Stimulated activated naive B cell treated with anti-CD40 and anti-IgM and Interleukin-4, amounts not matched to agents 10 μg/mL and 1 μg/mL and 100 μg/mL, for 72 hours (primary cell): ENCODE measurements around the gene WDR33.
"Not testable (repeated sequence)": the region's sequence is repeated elsewhere in the genome, so short reads cannot be mapped to it uniquely, and the experiment has no call there.

Source experiments
- ATAC-seq, 2 donors: fragments of 150-1000 bp; cut with Tn5 transposase; replicated peaks; 2 replicates each; pipeline ENCODE4 v1.10.0; 2021; ENCODE audit warnings: moderate library complexity in 1 of 2
- DNase-seq: peaks from one replicate; pipeline ENCODE4 v3.0.0; 2021
- H3K27ac Mint-ChIP-seq: one replicate; pipeline ENCODE4 v1.8.0; 2022; ENCODE audit warnings: mild to moderate bottlenecking, mixed read lengths
- H3K27me3 Mint-ChIP-seq, 2 donors: one replicate each; pipeline ENCODE4 v1.8.0; 2022; ENCODE audit warnings: mixed read lengths in 2 of 2
- H3K36me3 Mint-ChIP-seq, 2 donors: one replicate each; pipeline ENCODE4 v1.8.0; 2022; ENCODE audit warnings: mixed read lengths in 2 of 2, mild to moderate bottlenecking in 1 of 2
- H3K4me1 Mint-ChIP-seq, 2 donors: one replicate each; pipeline ENCODE4 v1.8.0; 2022; ENCODE audit warnings: mixed read lengths in 2 of 2, mild to moderate bottlenecking in 1 of 2
- H3K4me3 Mint-ChIP-seq, 2 donors: one replicate each; pipeline ENCODE4 v1.8.0; 2022; ENCODE audit warnings: mild to moderate bottlenecking in 2 of 2, mixed read lengths in 2 of 2, moderate library complexity in 1 of 2
- H3K9me3 Mint-ChIP-seq, 2 donors: one replicate each; pipeline ENCODE4 v1.8.0; 2022; ENCODE audit warnings: mixed read lengths in 2 of 2, mild to moderate bottlenecking in 1 of 2

Gene WDR33

GRCh38 chr2:127810619-127811396, at the start of gene WDR33:
WDR33 (minus strand) TSS chr2:127811171; CDS start chr2:127770981, 40,190 bp downstream.
- H3K4me3 Mint-ChIP-seq, result peak within 1 kb of the TSS; percentile 86 to 97
- ATAC-seq (peak; percentile 98), DNase-seq (peak; percentile 93)
- no peaks in the 10 kb centered on the region for H3K27me3 Mint-ChIP-seq
- peak within 1 kb of the TSS; percentile 99 for H3K27ac Mint-ChIP-seq
- peaks cover 25 to 48% of the 10 kb centered on the region in 2 donors for H3K4me1 Mint-ChIP-seq
- peaks cover 17 to 26% of the 10 kb centered on the region in 2 donors for H3K36me3 Mint-ChIP-seq
- no peaks in the 10 kb centered on the region for H3K9me3 Mint-ChIP-seq

- Mint-ChIP-seq H3K27ac (no peak overlapping the region), H3K4me1 (peaks cover 4 to 18% of the 10 kb centered on the region in 2 donors), H3K27me3 (no peaks in the 10 kb centered on the region), H3K9me3 (no peaks in the 10 kb centered on the region), H3K4me3 (no peak overlapping the region), H3K36me3 (peaks cover 23 to 31% of the 10 kb centered on the region in 2 donors)
- DNase-seq (no peak), ATAC-seq (no peak)
These were observed 49.2 kb upstream of the WDR33 start for GRCh38 chr2:127860130-127860529.

GRCh38 chr2:127859712-127860085, 48.7 kb upstream of the WDR33 start:
- peak overlapping the region; percentile 51 to 63 for H3K4me3 Mint-ChIP-seq
- ATAC-seq (peak; percentile 17 to 22), DNase-seq (peak; percentile 27)
- H3K4me1 Mint-ChIP-seq, result peaks cover 4 to 22% of the 10 kb centered on the region in 2 donors
- H3K27me3 Mint-ChIP-seq, result no peaks in the 10 kb centered on the region
- no peak overlapping the region for H3K27ac Mint-ChIP-seq
- H3K36me3 Mint-ChIP-seq, result peaks cover 18 to 27% of the 10 kb centered on the region in 2 donors
- H3K9me3 Mint-ChIP-seq, result no peaks in the 10 kb centered on the region

GRCh38 chr2:127857265-127857808, 46.4 kb upstream of the WDR33 start:
- H3K4me1 Mint-ChIP-seq, result peaks cover 11 to 40% of the 10 kb centered on the region in 2 donors
- H3K27me3 Mint-ChIP-seq, result no peaks in the 10 kb centered on the region
- no peaks in the 10 kb centered on the region for H3K9me3 Mint-ChIP-seq
- peak overlapping the region; percentile 96 for H3K27ac Mint-ChIP-seq
- peak in 1 of 2 donors; percentile 28 for ATAC-seq
- H3K36me3 Mint-ChIP-seq, result peaks cover 11 to 23% of the 10 kb centered on the region in 2 donors
- H3K4me3 Mint-ChIP-seq, result peak overlapping the region; percentile 90 to 92
- no peak for DNase-seq

- DNase-seq, result no peak
- H3K27ac Mint-ChIP-seq, result peak overlapping the region; percentile 78
- H3K27me3 Mint-ChIP-seq, result no peaks in the 10 kb centered on the region
- no peak overlapping the region for H3K4me3 Mint-ChIP-seq
- no peak for ATAC-seq
- H3K4me1 Mint-ChIP-seq, result peaks cover 11 to 35% of the 10 kb centered on the region in 2 donors
- no peaks in the 10 kb centered on the region for H3K9me3 Mint-ChIP-seq
- peaks cover 28 to 40% of the 10 kb centered on the region in 2 donors for H3K36me3 Mint-ChIP-seq
These were observed 42.7 kb upstream of the WDR33 start for GRCh38 chr2:127853671-127854070.

GRCh38 chr2:127852388-127852787, 41.4 kb upstream of the WDR33 start:
- Mint-ChIP-seq H3K4me3 (no peak overlapping the region), H3K9me3 (no peaks in the 10 kb centered on the region), H3K27me3 (no peaks in the 10 kb centered on the region), H3K27ac (no peak overlapping the region), H3K4me1 (peaks cover 11 to 29% of the 10 kb centered on the region in 2 donors), H3K36me3 (peaks cover 25 to 37% of the 10 kb centered on the region in 2 donors)
- ATAC-seq (no peak), DNase-seq (no peak)

GRCh38 chr2:127847931-127848330, 37.0 kb upstream of the WDR33 start:
- Mint-ChIP-seq H3K27me3 (no peaks in the 10 kb centered on the region), H3K4me3 (no peak overlapping the region), H3K36me3 (peaks cover 34 to 51% of the 10 kb centered on the region in 2 donors), H3K27ac (no peak overlapping the region), H3K9me3 (no peaks in the 10 kb centered on the region), H3K4me1 (peaks cover 0 to 5% of the 10 kb centered on the region in 2 donors)
- DNase-seq, result no peak
- ATAC-seq, result no peak

DNA sequence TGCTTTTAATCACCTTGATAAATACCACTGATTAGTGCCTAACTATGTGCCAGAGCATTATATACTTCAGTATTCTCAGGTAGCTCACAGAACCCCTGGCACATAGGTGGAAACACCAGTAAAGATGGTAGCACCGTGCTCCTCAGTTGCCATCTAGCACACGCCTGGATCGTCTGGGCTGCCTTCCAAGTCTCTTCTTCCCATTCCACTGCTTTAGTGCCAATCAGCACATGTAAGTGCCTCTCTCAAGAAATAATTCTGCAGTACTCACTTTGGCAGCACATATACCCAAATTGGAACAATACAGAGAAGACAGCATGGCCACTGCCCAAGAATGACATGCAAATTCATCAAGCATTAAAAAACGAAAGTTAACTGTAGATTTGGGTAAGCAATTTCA, 34.0 kb upstream of the WDR33 start:
- H3K27ac Mint-ChIP-seq, result peak overlapping the region; percentile 56

GRCh38 chr2:127843677-127844076, 32.7 kb upstream of the WDR33 start:
- H3K4me1 Mint-ChIP-seq, result peaks cover 0 to 5% of the 10 kb centered on the region in 2 donors
- no peak for ATAC-seq
- no peak for DNase-seq
- peaks cover 17 to 27% of the 10 kb centered on the region in 2 donors for H3K36me3 Mint-ChIP-seq
- no peak overlapping the region for H3K4me3 Mint-ChIP-seq
- no peak overlapping the region for H3K27ac Mint-ChIP-seq
- no peaks in the 10 kb centered on the region for H3K27me3 Mint-ChIP-seq
- H3K9me3 Mint-ChIP-seq, result no peaks in the 10 kb centered on the region

More for the DNA sequence above, 34.0 kb upstream of the WDR33 start:
- H3K27me3 Mint-ChIP-seq, result no peaks in the 10 kb centered on the region
- H3K36me3 Mint-ChIP-seq, result peaks cover 27 to 40% of the 10 kb centered on the region in 2 donors
- no peak overlapping the region for H3K4me3 Mint-ChIP-seq
- ATAC-seq, result no peak
- no peaks in the 10 kb centered on the region for H3K9me3 Mint-ChIP-seq
- DNase-seq, result no peak
- H3K4me1 Mint-ChIP-seq, result peaks cover 0 to 5% of the 10 kb centered on the region in 2 donors

- Mint-ChIP-seq H3K9me3 (no peaks in the 10 kb centered on the region), H3K27me3 (no peaks in the 10 kb centered on the region), H3K4me1 (peaks cover 0 to 5% of the 10 kb centered on the region in 2 donors), H3K4me3 (no peak overlapping the region), H3K27ac (no peak overlapping the region), H3K36me3 (peaks cover 15 to 21% of the 10 kb centered on the region in 2 donors)
- ATAC-seq (no peak), DNase-seq (no peak)
These were observed 30.7 kb upstream of the WDR33 start for GRCh38 chr2:127841466-127842178.

DNA sequence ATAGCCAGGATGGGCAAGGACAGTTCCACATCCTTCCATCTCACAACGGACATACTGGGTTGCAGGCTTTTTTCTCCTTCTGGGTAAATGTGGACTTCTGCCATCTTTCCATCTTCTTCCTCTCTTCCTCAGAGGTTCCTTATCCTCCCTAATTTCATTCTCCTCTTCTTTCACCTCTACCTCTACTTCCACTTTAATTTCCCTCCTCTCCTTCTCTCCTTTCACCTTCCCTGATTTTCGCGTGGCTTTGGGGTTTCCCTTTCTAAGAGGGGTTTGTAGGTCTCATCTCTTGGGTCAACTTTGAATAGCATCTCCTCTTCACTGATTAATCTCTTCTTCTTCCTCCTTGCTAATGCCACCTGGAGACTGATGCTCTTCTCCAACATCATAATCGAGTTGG, 29.9 kb upstream of the WDR33 start:
- Mint-ChIP-seq H3K27me3 (no peaks in the 10 kb centered on the region), H3K36me3 (peaks cover 11 to 16% of the 10 kb centered on the region in 2 donors), H3K9me3 (no peaks in the 10 kb centered on the region), H3K27ac (no peak overlapping the region), H3K4me1 (peaks cover 0 to 5% of the 10 kb centered on the region in 2 donors), H3K4me3 (no peak overlapping the region)
- DNase-seq, result no peak
- no peak for ATAC-seq

DNA sequence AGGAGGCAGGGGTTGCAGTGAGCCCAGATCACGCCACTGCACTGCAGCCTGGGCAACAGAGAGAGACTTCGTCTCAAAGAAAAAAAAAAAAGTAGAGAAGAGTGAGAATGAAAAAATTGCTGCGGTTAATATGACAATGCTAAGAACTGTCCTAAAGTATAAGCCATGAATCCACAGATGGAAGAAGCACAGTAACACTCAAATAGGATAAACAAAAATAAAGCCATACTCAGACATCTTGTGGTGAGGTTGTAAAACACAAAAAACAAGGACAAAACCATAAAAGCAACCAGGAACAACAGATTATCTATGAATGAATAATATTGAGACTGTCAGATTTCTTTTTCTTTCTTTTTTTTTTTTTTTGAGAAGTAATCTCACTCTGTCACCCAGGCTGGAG, 24.0 kb upstream of the WDR33 start:
- no peak overlapping the region for H3K4me3 Mint-ChIP-seq

GRCh38 chr2:127829845-127830246, 18.9 kb upstream of the WDR33 start:
- peak; percentile 80 for DNase-seq
- peaks cover 15 to 19% of the 10 kb centered on the region in 2 donors for H3K9me3 Mint-ChIP-seq
- peak overlapping the region; percentile 92 for H3K27ac Mint-ChIP-seq
- H3K4me3 Mint-ChIP-seq, result peak overlapping the region; percentile 61 to 68
- peaks cover 14 to 27% of the 10 kb centered on the region in 2 donors for H3K36me3 Mint-ChIP-seq
- peak; percentile 99 for ATAC-seq
- H3K27me3 Mint-ChIP-seq, result peaks cover 13 to 18% of the 10 kb centered on the region in 2 donors
- peaks cover 27 to 38% of the 10 kb centered on the region in 2 donors for H3K4me1 Mint-ChIP-seq

More for the DNA sequence above, 24.0 kb upstream of the WDR33 start:
- peaks cover 13 to 15% of the 10 kb centered on the region in 2 donors for H3K4me1 Mint-ChIP-seq
- H3K27me3 Mint-ChIP-seq, result peaks cover 4 to 7% of the 10 kb centered on the region in 2 donors
- ATAC-seq (no peak), DNase-seq (no peak)
- no peak overlapping the region for H3K27ac Mint-ChIP-seq
- no peaks in the 10 kb centered on the region for H3K36me3 Mint-ChIP-seq
- no peaks in the 10 kb centered on the region for H3K9me3 Mint-ChIP-seq

DNA sequence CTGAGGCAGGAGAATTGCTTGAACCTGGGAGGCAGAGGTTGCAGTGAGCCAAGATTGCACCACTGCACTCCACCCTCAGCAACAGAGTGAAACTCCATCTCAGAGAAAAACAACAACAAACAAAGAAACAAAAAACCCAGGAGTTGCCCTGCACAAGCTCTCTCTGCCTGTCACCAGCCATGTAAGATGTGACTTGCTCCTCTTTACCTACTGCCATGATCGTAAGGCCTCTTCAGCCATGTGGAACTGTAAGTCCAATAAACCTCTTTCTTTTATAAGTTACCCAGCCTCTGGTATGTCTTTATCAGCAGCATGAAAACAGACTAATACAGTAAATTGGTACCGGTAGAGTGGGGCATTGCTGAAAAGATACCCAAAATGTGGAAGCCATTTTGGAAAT, 15.7 kb upstream of the WDR33 start:
- not testable (repeated sequence) for H3K27ac Mint-ChIP-seq, H3K4me3 Mint-ChIP-seq, DNase-seq, ATAC-seq
- H3K9me3 Mint-ChIP-seq, result peaks cover 15 to 25% of the 10 kb centered on the region in 2 donors
- peaks cover 14 to 18% of the 10 kb centered on the region in 2 donors for H3K27me3 Mint-ChIP-seq
- peaks cover 14 to 30% of the 10 kb centered on the region in 2 donors for H3K36me3 Mint-ChIP-seq
- peaks cover 22 to 37% of the 10 kb centered on the region in 2 donors for H3K4me1 Mint-ChIP-seq
